Neural cell (in vitro differentiated cells): Measurements from ENCODE around the gene DEGS2. TPM values are rescaled to one million over a fixed set of nuclear protein-coding genes. Genes with fewer than 3 reads are reported as not detected.
A peak's percentile ranks its signal among the peaks of the same experiment; 100 is the strongest.
"Not testable (repeated sequence)": the region's sequence is repeated elsewhere in the genome, so short reads cannot be mapped to it uniquely, and the experiment has no call there.

ENCODE experiments used
- H2AFZ ChIP-seq: fragments of 200-600, 300-800 bp; sonication (generic), shearing (Covaris generic); 2 replicates; pipeline ENCODE4 v1.6.0; 2014; ENCODE audit warnings: low read depth, mild to moderate bottlenecking, antibody characterized with exemption, low read length, moderate library complexity
- H3F3A ChIP-seq: fragments of 200-600 bp; shearing (Covaris generic); 2 replicates; pipeline ENCODE4 v1.6.1; 2016; ENCODE audit warnings: mild to moderate bottlenecking, moderate library complexity, mixed read lengths, antibody characterized with exemption, low read length; ENCODE audit not compliant: insufficient read depth, poor library complexity, severe bottlenecking
- H3K27ac ChIP-seq: fragments of 200-600, 300-800 bp; sonication (generic), shearing (Covaris generic); 2 replicates; pipeline ENCODE4 v1.5.1; 2014; ENCODE audit warnings: mild to moderate bottlenecking, low read length, moderate library complexity
- H3K27me3 ChIP-seq: fragments of 300-800, 200-600 bp; sonication (generic), shearing (Covaris generic); 2 replicates; pipeline ENCODE4 v1.6.0; 2014; ENCODE audit warnings: mild to moderate bottlenecking, low read depth, low read length, moderate library complexity; ENCODE audit not compliant: insufficient read depth
- H3K36me3 ChIP-seq: fragments of 300-800, 200-600 bp; sonication (generic), shearing (Covaris generic); 2 replicates; pipeline ENCODE4 v1.5.1; 2014; ENCODE audit warnings: mild to moderate bottlenecking, antibody characterized with exemption, low read length, moderate library complexity; ENCODE audit not compliant: insufficient read depth
- H3K4me2 ChIP-seq: fragments of 300-800, 200-600 bp; sonication (generic), shearing (Covaris generic); 2 replicates; pipeline ENCODE4 v1.6.0; 2014; ENCODE audit warnings: mild to moderate bottlenecking, low read length
- H3K4me3 ChIP-seq: fragments of 300-800, 200-600 bp; sonication (generic), shearing (Covaris generic); 2 replicates; pipeline ENCODE4 v1.5.1; 2014; ENCODE audit warnings: mild to moderate bottlenecking, low read length, moderate library complexity
- H3K79me2 ChIP-seq: fragments of 200-600 bp; shearing (Covaris generic); replicated peaks from 2 replicates; pipeline ENCODE4 v1.6.0; 2014; ENCODE audit warnings: mild to moderate bottlenecking, low read length, moderate library complexity; ENCODE audit not compliant: insufficient read depth
- H3K9ac ChIP-seq: fragments of 300-800, 200-600 bp; sonication (generic), shearing (Covaris generic); 2 replicates; pipeline ENCODE4 v1.6.1; 2016; ENCODE audit warnings: mild to moderate bottlenecking, low read length, mixed read lengths
- H3K9me2 ChIP-seq: fragments of 200-600 bp; shearing (Covaris generic); 2 replicates; pipeline ENCODE4 v1.6.1; 2016; ENCODE audit warnings: mild to moderate bottlenecking, low read length, mixed read lengths; ENCODE audit not compliant: insufficient read depth
- H3K9me3 ChIP-seq: fragments of 200-600, 300-800 bp; sonication (generic), shearing (Covaris generic); 2 replicates; pipeline ENCODE4 v1.6.1; 2016; ENCODE audit warnings: mild to moderate bottlenecking, mixed run types, low read length, moderate library complexity, mixed read lengths
- H4K20me1 ChIP-seq: fragments of 200-600 bp; shearing (Covaris generic); 2 replicates; pipeline ENCODE4 v1.6.1; 2016; ENCODE audit warnings: mild to moderate bottlenecking, mixed run types; ENCODE audit not compliant: insufficient read depth
- EP300 ChIP-seq: fragments of 450-650 bp; conservative IDR thresholded peaks from 2 replicates; pipeline ENCODE4 v1.6.1; 2014; ENCODE audit warnings: antibody characterized with exemption, mild to moderate bottlenecking, moderate library complexity; ENCODE audit not compliant: poor library complexity, severe bottlenecking
- EZH2 ChIP-seq: fragments of 200-600, 300-800 bp; shearing (Covaris generic), sonication (generic); IDR thresholded peaks from 2 replicates; pipeline ENCODE4 v1.6.1; 2014; ENCODE audit warnings: antibody characterized with exemption, low read length, borderline replicate concordance, mild to moderate bottlenecking; ENCODE audit not compliant: insufficient read depth, poor library complexity, severe bottlenecking
- MXI1 ChIP-seq: fragments of 450-650 bp; conservative IDR thresholded peaks from 2 replicates; pipeline ENCODE4 v1.6.1; 2014; ENCODE audit warnings: antibody characterized with exemption, mild to moderate bottlenecking; ENCODE audit not compliant: poor library complexity, severe bottlenecking
- RAD21 ChIP-seq: fragments of 450-650 bp; conservative IDR thresholded peaks from 2 replicates; pipeline ENCODE4 v1.6.1; 2014; ENCODE audit warnings: antibody characterized with exemption, mild to moderate bottlenecking, moderate library complexity
- SMC3 ChIP-seq: fragments of 450-650 bp; conservative IDR thresholded peaks from 2 replicates; pipeline ENCODE4 v1.6.1; 2014; ENCODE audit warnings: antibody characterized with exemption, mild to moderate bottlenecking, moderate library complexity; ENCODE audit not compliant: poor library complexity
- TAF1 ChIP-seq: IDR thresholded peaks from 2 replicates; pipeline ENCODE4 v1.6.1; 2012; ENCODE audit warnings: low read depth
- polyA plus RNA-seq: library from polyadenylated mRNA; depleted of rRNA; stranded (reverse); fragments of >200 nt; gene quantifications from 2 replicates; pipeline ENCODE4 v1.2.3, GENCODE V29; 2014
- TF ChIP-seq, protein P1 (sequence below): fragments of 450-650 bp; IDR thresholded peaks from 2 replicates; pipeline ENCODE4 v1.5.1; 2014; ENCODE audit warnings: antibody characterized with exemption, mild to moderate bottlenecking, moderate library complexity; ENCODE audit not compliant: poor library complexity, severe bottlenecking

Gene DEGS2
- polyA plus RNA-seq, 1 donor from 2014 or later, result 0.37 TPM

DNA sequence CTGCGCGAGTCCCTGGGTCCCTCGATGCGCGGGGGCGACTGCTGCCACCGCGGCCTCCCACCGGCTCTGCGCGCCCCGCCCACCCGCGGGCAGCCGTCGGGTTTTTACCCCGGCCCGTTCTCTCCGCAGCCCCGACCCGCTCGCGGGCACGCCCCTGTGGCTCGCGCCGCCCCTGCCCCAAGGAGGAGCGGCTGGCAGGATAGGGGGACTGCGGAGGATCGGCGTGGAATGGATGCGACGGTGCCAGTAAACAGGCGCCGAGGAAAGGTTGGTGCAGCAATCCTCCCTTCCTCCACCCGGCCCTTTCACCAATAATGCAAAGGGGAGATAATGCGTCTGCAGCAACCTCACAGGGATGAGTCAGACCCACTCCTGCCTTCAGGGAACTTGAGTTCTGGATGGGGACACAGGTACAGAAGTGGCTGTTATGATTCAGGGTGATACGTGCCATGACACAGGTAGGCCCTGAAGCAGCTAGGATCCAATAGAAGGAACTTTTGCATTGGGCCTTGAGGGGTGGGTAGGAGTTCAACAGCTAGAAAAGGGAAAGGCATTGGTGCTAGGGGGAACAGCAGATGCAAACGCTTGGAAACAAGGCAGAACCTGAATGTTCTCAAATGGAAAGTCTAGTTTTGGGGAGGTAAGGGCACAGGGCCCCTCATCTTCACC is 554 bp upstream of the DEGS2 start:
- Histone ChIP-seq H3K4me3 (peak overlapping the region; percentile 65), H4K20me1 (no peaks in the 10 kb centered on the region), H3K36me3 (no peaks in the 10 kb centered on the region), H2AFZ (no peak overlapping the region), H3K79me2 (no peaks in the 10 kb centered on the region), H3K9me3 (peaks cover 5% of the 10 kb centered on the region), H3K4me2 (no peak overlapping the region), H3K27ac (no peak overlapping the region), H3F3A (no peaks in the 10 kb centered on the region), H3K9me2 (no peaks in the 10 kb centered on the region), H3K9ac (no peak overlapping the region), H3K27me3 (peaks cover 53% of the 10 kb centered on the region)
- peak; percentile 26 for TF ChIP-seq EZH2
- TF ChIP-seq RAD21, result no peak

DNA sequence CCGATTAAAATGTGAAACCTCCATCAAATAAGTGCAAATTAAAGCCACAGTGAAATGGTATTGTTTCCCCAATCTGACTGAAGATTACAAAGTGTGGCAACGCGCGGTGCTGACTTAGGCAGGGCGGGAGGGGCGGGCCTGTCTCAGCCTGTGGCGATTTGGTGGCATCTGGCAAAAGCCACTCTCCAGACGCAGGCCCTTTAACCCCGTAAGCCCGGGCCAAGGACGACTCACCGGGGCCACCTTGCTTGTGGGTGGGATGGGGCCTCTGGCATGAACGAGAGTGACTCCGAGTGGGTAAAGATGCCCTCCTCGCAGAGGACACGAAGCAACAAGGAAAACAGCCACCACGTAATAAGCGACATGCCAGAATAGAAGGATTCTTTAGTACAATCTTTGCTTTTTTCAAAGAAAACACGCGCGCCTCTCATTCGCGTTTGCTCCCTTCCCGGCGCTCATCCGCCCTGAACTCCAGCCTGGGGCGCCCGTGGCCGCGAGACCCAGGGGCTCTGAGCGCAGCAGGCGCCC is 815 bp downstream of the DEGS2 start:
- Histone ChIP-seq H3K9ac (no peak overlapping the region), H3K9me2 (no peaks in the 10 kb centered on the region), H3K27me3 (peaks cover 53% of the 10 kb centered on the region)

DNA sequence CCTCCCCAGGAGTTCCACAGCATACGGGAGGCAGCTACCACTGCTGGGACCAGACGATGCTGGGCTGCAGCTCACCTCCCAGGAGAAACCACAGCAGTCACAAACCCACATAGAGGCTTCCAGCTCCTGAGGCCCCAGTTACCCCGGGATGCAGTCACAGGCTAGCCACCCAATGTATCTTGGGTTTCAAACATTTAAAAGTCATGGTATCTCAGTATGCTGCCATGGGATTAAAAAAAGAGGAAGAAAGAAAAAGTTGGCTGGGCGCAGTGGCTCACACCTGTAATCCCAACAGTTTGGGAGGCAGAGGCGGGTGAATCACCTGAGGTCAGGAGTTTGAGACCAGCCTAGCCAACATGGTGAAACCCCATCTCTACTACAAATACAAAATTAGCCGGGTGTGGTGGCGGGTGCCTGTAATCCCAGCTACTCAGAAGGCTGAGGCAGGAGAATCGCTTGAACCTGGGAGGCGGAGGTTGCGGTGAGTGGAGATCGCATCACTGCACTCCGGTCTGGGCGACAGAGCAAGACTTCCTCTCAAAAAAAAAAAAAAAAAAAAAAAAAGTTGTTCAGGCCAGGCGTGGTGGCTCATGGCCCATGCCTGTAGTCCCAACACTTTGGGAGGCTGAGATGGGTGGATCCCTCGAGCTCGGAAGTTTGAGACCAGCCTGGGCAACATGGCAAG is 1.8 kb downstream of the DEGS2 start:
- peaks cover 50% of the 10 kb centered on the region for H3K27me3 ChIP-seq
- H3K36me3 ChIP-seq, H3F3A ChIP-seq, H3K27ac ChIP-seq, H3K9me3 ChIP-seq, H3K79me2 ChIP-seq, H3K4me3 ChIP-seq, H4K20me1 ChIP-seq, H3K9me2 ChIP-seq, H2AFZ ChIP-seq, H3K9ac ChIP-seq, H3K4me2 ChIP-seq: not testable (repeated sequence)

More for the DNA sequence above, 815 bp downstream of the DEGS2 start:
- no peaks in the 10 kb centered on the region for H4K20me1 ChIP-seq
- no peaks in the 10 kb centered on the region for H3F3A ChIP-seq
- H3K4me2 ChIP-seq, result no peak overlapping the region
- no peaks in the 10 kb centered on the region for H3K79me2 ChIP-seq
- H3K9me3 ChIP-seq, result peaks cover 5% of the 10 kb centered on the region
- no peak overlapping the region for H3K27ac ChIP-seq
- no peak overlapping the region for H2AFZ ChIP-seq
- TF ChIP-seq EZH2, result no peak
- no peak for TF ChIP-seq EP300
- TF ChIP-seq, protein P1, sequence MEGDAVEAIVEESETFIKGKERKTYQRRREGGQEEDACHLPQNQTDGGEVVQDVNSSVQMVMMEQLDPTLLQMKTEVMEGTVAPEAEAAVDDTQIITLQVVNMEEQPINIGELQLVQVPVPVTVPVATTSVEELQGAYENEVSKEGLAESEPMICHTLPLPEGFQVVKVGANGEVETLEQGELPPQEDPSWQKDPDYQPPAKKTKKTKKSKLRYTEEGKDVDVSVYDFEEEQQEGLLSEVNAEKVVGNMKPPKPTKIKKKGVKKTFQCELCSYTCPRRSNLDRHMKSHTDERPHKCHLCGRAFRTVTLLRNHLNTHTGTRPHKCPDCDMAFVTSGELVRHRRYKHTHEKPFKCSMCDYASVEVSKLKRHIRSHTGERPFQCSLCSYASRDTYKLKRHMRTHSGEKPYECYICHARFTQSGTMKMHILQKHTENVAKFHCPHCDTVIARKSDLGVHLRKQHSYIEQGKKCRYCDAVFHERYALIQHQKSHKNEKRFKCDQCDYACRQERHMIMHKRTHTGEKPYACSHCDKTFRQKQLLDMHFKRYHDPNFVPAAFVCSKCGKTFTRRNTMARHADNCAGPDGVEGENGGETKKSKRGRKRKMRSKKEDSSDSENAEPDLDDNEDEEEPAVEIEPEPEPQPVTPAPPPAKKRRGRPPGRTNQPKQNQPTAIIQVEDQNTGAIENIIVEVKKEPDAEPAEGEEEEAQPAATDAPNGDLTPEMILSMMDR, result no peak
- no peaks in the 10 kb centered on the region for H3K36me3 ChIP-seq
- H3K4me3 ChIP-seq, result peak overlapping the region; percentile 65

DNA sequence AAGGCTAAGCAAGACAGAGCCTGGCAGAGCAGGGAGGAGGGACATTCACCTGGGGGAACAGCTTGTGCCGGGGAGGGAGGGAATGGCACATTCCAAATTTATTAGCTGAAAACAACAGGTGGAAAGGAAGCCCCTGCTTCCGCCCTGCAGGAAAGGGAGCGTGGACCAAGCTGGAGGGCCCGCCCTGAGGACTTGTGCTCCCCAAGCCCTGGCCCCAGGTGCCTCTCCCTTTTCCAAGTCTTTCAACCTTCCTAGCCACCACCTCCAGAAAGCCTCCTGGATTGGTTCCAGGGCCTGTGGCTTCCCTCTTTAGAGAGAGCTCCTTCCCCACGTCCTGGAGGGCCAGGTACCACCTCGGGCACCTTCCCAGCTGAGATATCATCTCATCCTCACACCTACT is 2.7 kb downstream of the DEGS2 start:
- H3F3A ChIP-seq, result no peaks in the 10 kb centered on the region
- H3K36me3 ChIP-seq, result no peaks in the 10 kb centered on the region
- H3K9ac ChIP-seq, result no peak overlapping the region
- TF ChIP-seq MXI1, result no peak
- TF ChIP-seq SMC3, result no peak
- no peak for TF ChIP-seq EZH2
- TF ChIP-seq, protein P1, result no peak
- TF ChIP-seq TAF1, result no peak
- H3K9me2 ChIP-seq, result no peaks in the 10 kb centered on the region
- no peak overlapping the region for H3K4me2 ChIP-seq
- no peaks in the 10 kb centered on the region for H3K79me2 ChIP-seq
- H2AFZ ChIP-seq, result no peak overlapping the region
- H3K4me3 ChIP-seq, result no peak overlapping the region
- no peak overlapping the region for H3K27ac ChIP-seq
- H3K27me3 ChIP-seq, result peaks cover 48% of the 10 kb centered on the region
- H3K9me3 ChIP-seq, result peaks cover 5% of the 10 kb centered on the region
- H4K20me1 ChIP-seq, result no peaks in the 10 kb centered on the region
